Melanocyte of skin (primary cell): ENCODE results near the gene NTN5. TPM values are rescaled to one million over a fixed set of nuclear protein-coding genes. Genes with fewer than 3 reads are reported as not detected.

ENCODE experiments used
- total RNA-seq, 2 donors: library from RNA; depleted of rRNA; stranded (reverse); fragments of >200 nt; gene quantifications; 2 replicates each; pipeline ENCODE4 v1.2.3, GENCODE V29; 2012

NTN5 gene
- under 1 TPM; under 0.01 to 0.69 TPM for total RNA-seq

GRCh38 chr19:48672994-48673393 lies at the start of gene NTN5:
Gene NTN5 (minus strand): TSS chr19:48673017. CDS start chr19:48670986, 2,031 bp downstream.

GRCh38 chr19:48719263-48720171 lies 46.7 kb upstream of the NTN5 start, which contains the start of gene MAMSTR:
Gene MAMSTR (minus strand): TSS chr19:48719725. CDS start chr19:48719031, 694 bp downstream.

GRCh38 chr19:48695743-48696352 lies 23.0 kb upstream of the NTN5 start, which contains the start of gene FUT2:
Gene FUT2 (plus strand): TSS chr19:48695971. CDS start chr19:48702957, 6,986 bp downstream.

GRCh38 chr19:48646001-48646721 lies 26.7 kb downstream of the NTN5 start, which contains the start of gene CA11:
Gene CA11 (minus strand): TSS chr19:48646187. CDS start chr19:48645632, 555 bp downstream.

GRCh38 chr19:48636859-48637448 lies 35.9 kb downstream of the NTN5 start, which contains the start of gene DBP:
Gene DBP (minus strand): TSS chr19:48637379. CDS start chr19:48636994, 385 bp downstream.

GRCh38 chr19:48618916-48619691 lies 53.7 kb downstream of the NTN5 start, which contains the start of the genes RPL18 and SPHK2:
Gene RPL18 (minus strand): TSS chr19:48619178. CDS start chr19:48619143, 35 bp downstream.
Gene SPHK2 (plus strand): TSS chr19:48619506. CDS start chr19:48620515, 1,009 bp downstream.

GRCh38 chr19:48614436-48615230 lies 58.2 kb downstream of the NTN5 start, which contains the start of gene FAM83E:
Gene FAM83E (minus strand): TSS chr19:48615076. CDS start chr19:48613372, 1,704 bp downstream.

Other genes with a start within 250 kb of the NTN5 start
- gene GRWD1, start 227.0 kb downstream of the NTN5 start, total RNA-seq: 10 to 100 TPM; 37.5 to 54.6 TPM
- under 1 TPM; 0.33 to 0.34 TPM for gene KCNJ14, start 217.4 kb downstream of the NTN5 start, total RNA-seq
- gene CYTH2, start 203.6 kb downstream of the NTN5 start, total RNA-seq: 10 to 100 TPM; 33.3 to 34.1 TPM
- under 1 TPM in 1 of 2 donors, not detected in 1; under 0.01 TPM for gene LMTK3, start 161.2 kb downstream of the NTN5 start, total RNA-seq
- gene SULT2B1, start 120.8 kb downstream of the NTN5 start, total RNA-seq: under 1 TPM in 1 of 2 donors, not detected in 1; 0.33 TPM
- gene SPACA4, start 66.3 kb downstream of the NTN5 start, total RNA-seq: not detected
- gene FAM83E, start 57.9 kb downstream of the NTN5 start, total RNA-seq: under 1 TPM in 1 of 2 donors, not detected in 1; under 0.01 TPM
- 1,000 to 10,000 TPM in 1 of 2 donors, 100 to 1,000 TPM in 1; 840 to 1,494 TPM for gene RPL18, start 53.8 kb downstream of the NTN5 start, total RNA-seq
- 10 to 100 TPM; 12.7 to 15.1 TPM for gene SPHK2, start 53.5 kb downstream of the NTN5 start, total RNA-seq
- 10 to 100 TPM in 1 of 2 donors, 1 to 10 TPM in 1; 9.3 to 13.1 TPM for gene DBP, start 35.6 kb downstream of the NTN5 start, total RNA-seq
- 1 to 10 TPM in 1 of 2 donors, under 1 TPM in 1; 0.67 to 1.4 TPM for gene CA11, start 26.8 kb downstream of the NTN5 start, total RNA-seq
- under 1 TPM in 1 of 2 donors, not detected in 1; under 0.01 TPM for gene FUT2, start 23.0 kb upstream of the NTN5 start, total RNA-seq
- 1 to 10 TPM in 1 of 2 donors, under 1 TPM in 1; 0.33 to 1.0 TPM for gene MAMSTR, start 46.7 kb upstream of the NTN5 start, total RNA-seq
- gene RASIP1, start 67.6 kb upstream of the NTN5 start, total RNA-seq: 10 to 100 TPM in 1 of 2 donors, 1 to 10 TPM in 1; 3.0 to 26.8 TPM
- under 1 TPM; 0.33 to 0.34 TPM for gene IZUMO1, start 73.9 kb upstream of the NTN5 start, total RNA-seq
- 1 to 10 TPM in 1 of 2 donors, under 1 TPM in 1; 0.34 to 1.7 TPM for gene FUT1, start 79.6 kb upstream of the NTN5 start, total RNA-seq
- not detected for gene FGF21, start 82.5 kb upstream of the NTN5 start, total RNA-seq
- gene BCAT2, start 138.0 kb upstream of the NTN5 start, total RNA-seq: 10 to 100 TPM; 11.7 to 29.0 TPM
- 1 to 10 TPM; 4.1 to 4.7 TPM for gene HSD17B14, start 163.5 kb upstream of the NTN5 start, total RNA-seq
- 10 to 100 TPM; 26.6 to 34.1 TPM for gene PLEKHA4, start 195.6 kb upstream of the NTN5 start, total RNA-seq
- 10 to 100 TPM; 30.6 to 45.0 TPM for gene PPP1R15A, start 199.4 kb upstream of the NTN5 start, total RNA-seq
- gene TULP2, start 225.7 kb upstream of the NTN5 start, total RNA-seq: under 1 TPM in 1 of 2 donors, not detected in 1; 0.34 TPM
- 100 to 1,000 TPM; 174 to 185 TPM for gene NUCB1, start 227.3 kb upstream of the NTN5 start, total RNA-seq